Stimulated activated CD4-positive, alpha-beta T cell treated with anti-CD3 and anti-CD28 coated beads, Interleukin-1b, Interleukin-23, amount 100 ng/mL, for 48 hours (primary cell): ENCODE results near the gene VCX3A.
"Not testable (repeated sequence)": the region's sequence is repeated elsewhere in the genome, so short reads cannot be mapped to it uniquely, and the experiment has no call there.

Experiments used
- DNase-seq: peaks from one replicate; pipeline ENCODE4 v3.0.0-alpha.2; 2020

The VCX3A gene

GRCh38 chrX:6535018-6535417 lies at the start of gene VCX3A:
TSS of gene VCX3A (minus strand) at chrX:6535118. CDS start at chrX:6534497, 621 bp downstream.
- not testable (repeated sequence) for DNase-seq

GRCh38 chrX:6574762-6575161 lies 39.8 kb upstream of the VCX3A start:
- DNase-seq = no peak

GRCh38 chrX:6568031-6568430 lies 33.1 kb upstream of the VCX3A start:
- no peak for DNase-seq

GRCh38 chrX:6558979-6559378 lies 24.1 kb upstream of the VCX3A start:
- no peak for DNase-seq

GRCh38 chrX:6557690-6558089 lies 22.8 kb upstream of the VCX3A start:
- DNase-seq = no peak

GRCh38 chrX:6550999-6551398 lies 16.1 kb upstream of the VCX3A start:
- no peak for DNase-seq

- DNase-seq = no peak
Observed at GRCh38 chrX:6545712-6546111, 10.8 kb upstream of the VCX3A start.

GRCh38 chrX:6526564-6527136 lies 8.3 kb downstream of the VCX3A start:
- DNase-seq = no peak

GRCh38 chrX:6517376-6517775 lies 17.5 kb downstream of the VCX3A start:
- DNase-seq = no peak

GRCh38 chrX:6506444-6506843 lies 28.5 kb downstream of the VCX3A start:
- DNase-seq = no peak

GRCh38 chrX:6505960-6506359 lies 29.0 kb downstream of the VCX3A start:
- DNase-seq = no peak

- DNase-seq = no peak
Observed at GRCh38 chrX:6500719-6501118, 34.2 kb downstream of the VCX3A start.

- DNase-seq = no peak
Observed at GRCh38 chrX:6498324-6498723, 36.6 kb downstream of the VCX3A start.
